Measurements from ENCODE around the gene CRB3.

GRCh38 chr19:6482343-6482686 lies 18.2 kb downstream of the CRB3 start:
- TF ChIP-seq POLR2A (IDR thresholded peaks at IDR 0.05) (no peak), CTCF (IDR thresholded peaks at IDR 0.05) (no peak)

Measured in vagina (tissue), 2 donors.